GM23248 (cell line): ENCODE measurements around the gene S100A7A.

Experiments
- EZH2 ChIP-seq: fragments of 200-600 bp; sonication (generic); IDR thresholded peaks from 2 replicates; pipeline ENCODE4 v1.6.1; 2018; ENCODE audit warnings: antibody characterized with exemption, mild to moderate bottlenecking; ENCODE audit not compliant: insufficient read depth, poor library complexity, severe bottlenecking
- EZH2phosphoT487 ChIP-seq: fragments of 200-600 bp; sonication (generic); IDR thresholded peaks from 2 replicates; pipeline ENCODE4 v1.6.1; 2018; ENCODE audit warnings: antibody characterized with exemption, moderate library complexity, mild to moderate bottlenecking, low read depth; ENCODE audit not compliant: insufficient read depth

- TF ChIP-seq EZH2phosphoT487: no peak
- no peak for TF ChIP-seq EZH2
Observed at GRCh38 chr1:153397924-153398651, 18.2 kb upstream of the S100A7A start.
